ENCODE data around the gene B3GALT6.

B3GALT6 gene

GRCh38 chr1:1220197-1220596, 11.8 kb upstream of the B3GALT6 start:
- H3K36me3 ChIP-seq (ENCODE audit: control insufficient read depth in 1 of 2, insufficient read depth in 2 of 2, low read length in 2 of 2) = peaks cover 33 to 73% of the 10 kb centered on the region in 2 donors
- H3K27me3 ChIP-seq (ENCODE audit: low read depth, low read length) = no peaks in the 10 kb centered on the region
- H3K9me3 ChIP-seq (ENCODE audit: control insufficient read depth in 1 of 2, low read length in 2 of 2) = no peaks in the 10 kb centered on the region
- H3K27ac ChIP-seq (ENCODE audit: low read length) = no peak overlapping the region
- H3K4me3 ChIP-seq (ENCODE audit: low read depth in 1 of 2, low read length in 2 of 2) = no peak overlapping the region
- H3K4me1 ChIP-seq (ENCODE audit: control insufficient read depth in 1 of 2, insufficient read depth in 2 of 2, low read length in 2 of 2) = no peaks in the 10 kb centered on the region

- H3K36me3 ChIP-seq (ENCODE audit: control insufficient read depth in 1 of 2, insufficient read depth in 2 of 2, low read length in 2 of 2) = peaks cover 33 to 82% of the 10 kb centered on the region in 2 donors
- H3K27ac ChIP-seq (ENCODE audit: low read length) = no peak overlapping the region
- no peaks in the 10 kb centered on the region for H3K4me1 ChIP-seq (ENCODE audit: control insufficient read depth in 1 of 2, insufficient read depth in 2 of 2, low read length in 2 of 2)
- H3K27me3 ChIP-seq (ENCODE audit: low read depth, low read length) = no peaks in the 10 kb centered on the region
- no peak overlapping the region for H3K4me3 ChIP-seq (ENCODE audit: low read depth in 1 of 2, low read length in 2 of 2)
- H3K9me3 ChIP-seq (ENCODE audit: control insufficient read depth in 1 of 2, low read length in 2 of 2) = no peaks in the 10 kb centered on the region
Observed at GRCh38 chr1:1221887-1222574, 10.0 kb upstream of the B3GALT6 start.

GRCh38 chr1:1222575-1223225, 9.3 kb upstream of the B3GALT6 start:
- no peak overlapping the region for H3K4me3 ChIP-seq (ENCODE audit: low read depth in 1 of 2, low read length in 2 of 2)
- no peaks in the 10 kb centered on the region for H3K4me1 ChIP-seq (ENCODE audit: control insufficient read depth in 1 of 2, insufficient read depth in 2 of 2, low read length in 2 of 2)
- no peaks in the 10 kb centered on the region for H3K9me3 ChIP-seq (ENCODE audit: control insufficient read depth in 1 of 2, low read length in 2 of 2)
- no peak overlapping the region for H3K27ac ChIP-seq (ENCODE audit: low read length)
- no peaks in the 10 kb centered on the region for H3K27me3 ChIP-seq (ENCODE audit: low read depth, low read length)
- peaks cover 35 to 82% of the 10 kb centered on the region in 2 donors for H3K36me3 ChIP-seq (ENCODE audit: control insufficient read depth in 1 of 2, insufficient read depth in 2 of 2, low read length in 2 of 2)

GRCh38 chr1:1223321-1223720, 8.7 kb upstream of the B3GALT6 start:
- peaks cover 34 to 82% of the 10 kb centered on the region in 2 donors for H3K36me3 ChIP-seq (ENCODE audit: control insufficient read depth in 1 of 2, insufficient read depth in 2 of 2, low read length in 2 of 2)
- H3K4me1 ChIP-seq (ENCODE audit: control insufficient read depth in 1 of 2, insufficient read depth in 2 of 2, low read length in 2 of 2) = no peaks in the 10 kb centered on the region
- no peak overlapping the region for H3K27ac ChIP-seq (ENCODE audit: low read length)
- H3K9me3 ChIP-seq (ENCODE audit: control insufficient read depth in 1 of 2, low read length in 2 of 2) = no peaks in the 10 kb centered on the region
- no peak overlapping the region for H3K4me3 ChIP-seq (ENCODE audit: low read depth in 1 of 2, low read length in 2 of 2)
- no peaks in the 10 kb centered on the region for H3K27me3 ChIP-seq (ENCODE audit: low read depth, low read length)

- Histone ChIP-seq H3K36me3 (ENCODE audit: control insufficient read depth in 1 of 2, insufficient read depth in 2 of 2, low read length in 2 of 2) (peaks cover 34 to 82% of the 10 kb centered on the region in 2 donors), H3K27ac (ENCODE audit: low read length) (no peak overlapping the region), H3K27me3 (ENCODE audit: low read depth, low read length) (no peaks in the 10 kb centered on the region)
Observed at GRCh38 chr1:1223891-1224290, 8.1 kb upstream of the B3GALT6 start.

GRCh38 chr1:1225238-1225845, 6.7 kb upstream of the B3GALT6 start:
- H3K27ac ChIP-seq (ENCODE audit: low read length) = no peak overlapping the region
- H3K4me1 ChIP-seq (ENCODE audit: control insufficient read depth in 1 of 2, insufficient read depth in 2 of 2, low read length in 2 of 2) = peaks cover 0 to 15% of the 10 kb centered on the region in 2 donors
- no peaks in the 10 kb centered on the region for H3K27me3 ChIP-seq (ENCODE audit: low read depth, low read length)
- H3K4me3 ChIP-seq (ENCODE audit: low read depth in 1 of 2, low read length in 2 of 2) = no peak overlapping the region
- no peaks in the 10 kb centered on the region for H3K9me3 ChIP-seq (ENCODE audit: control insufficient read depth in 1 of 2, low read length in 2 of 2)
- peaks cover 33 to 71% of the 10 kb centered on the region in 2 donors for H3K36me3 ChIP-seq (ENCODE audit: control insufficient read depth in 1 of 2, insufficient read depth in 2 of 2, low read length in 2 of 2)

More at GRCh38 chr1:1223891-1224290, 8.1 kb upstream of the B3GALT6 start:
- no peak overlapping the region for H3K4me3 ChIP-seq (ENCODE audit: low read depth in 1 of 2, low read length in 2 of 2)
- H3K9me3 ChIP-seq (ENCODE audit: control insufficient read depth in 1 of 2, low read length in 2 of 2) = no peaks in the 10 kb centered on the region
- H3K4me1 ChIP-seq (ENCODE audit: control insufficient read depth in 1 of 2, insufficient read depth in 2 of 2, low read length in 2 of 2) = peaks cover 0 to under 1% of the 10 kb centered on the region in 2 donors

GRCh38 chr1:1225913-1226312, 6.1 kb upstream of the B3GALT6 start:
- Histone ChIP-seq H3K27ac (ENCODE audit: low read length) (no peak overlapping the region), H3K27me3 (ENCODE audit: low read depth, low read length) (no peaks in the 10 kb centered on the region), H3K9me3 (ENCODE audit: control insufficient read depth in 1 of 2, low read length in 2 of 2) (no peaks in the 10 kb centered on the region), H3K4me3 (ENCODE audit: low read depth in 1 of 2, low read length in 2 of 2) (no peak overlapping the region), H3K4me1 (ENCODE audit: control insufficient read depth in 1 of 2, insufficient read depth in 2 of 2, low read length in 2 of 2) (peaks cover 0 to 20% of the 10 kb centered on the region in 2 donors), H3K36me3 (ENCODE audit: control insufficient read depth in 1 of 2, insufficient read depth in 2 of 2, low read length in 2 of 2) (peaks cover 27 to 65% of the 10 kb centered on the region in 2 donors)

- no peaks in the 10 kb centered on the region for H3K27me3 ChIP-seq (ENCODE audit: low read depth, low read length)
- H3K36me3 ChIP-seq (ENCODE audit: control insufficient read depth in 1 of 2, insufficient read depth in 2 of 2, low read length in 2 of 2) = peaks cover 24 to 57% of the 10 kb centered on the region in 2 donors
- no peak overlapping the region for H3K4me3 ChIP-seq (ENCODE audit: low read depth in 1 of 2, low read length in 2 of 2)
- peaks cover 0 to 22% of the 10 kb centered on the region in 2 donors for H3K4me1 ChIP-seq (ENCODE audit: control insufficient read depth in 1 of 2, insufficient read depth in 2 of 2, low read length in 2 of 2)
- no peak overlapping the region for H3K27ac ChIP-seq (ENCODE audit: low read length)
- H3K9me3 ChIP-seq (ENCODE audit: control insufficient read depth in 1 of 2, low read length in 2 of 2) = no peaks in the 10 kb centered on the region
Observed at GRCh38 chr1:1226566-1227362, 5.3 kb upstream of the B3GALT6 start.

GRCh38 chr1:1227386-1227785, 4.7 kb upstream of the B3GALT6 start:
- H3K27me3 ChIP-seq (ENCODE audit: low read depth, low read length) = no peaks in the 10 kb centered on the region
- H3K4me3 ChIP-seq (ENCODE audit: low read depth in 1 of 2, low read length in 2 of 2) = no peak overlapping the region
- peaks cover 24 to 50% of the 10 kb centered on the region in 2 donors for H3K36me3 ChIP-seq (ENCODE audit: control insufficient read depth in 1 of 2, insufficient read depth in 2 of 2, low read length in 2 of 2)
- H3K4me1 ChIP-seq (ENCODE audit: control insufficient read depth in 1 of 2, insufficient read depth in 2 of 2, low read length in 2 of 2) = peaks cover 0 to 22% of the 10 kb centered on the region in 2 donors
- no peak overlapping the region for H3K27ac ChIP-seq (ENCODE audit: low read length)
- no peaks in the 10 kb centered on the region for H3K9me3 ChIP-seq (ENCODE audit: control insufficient read depth in 1 of 2, low read length in 2 of 2)

GRCh38 chr1:1228187-1228586, 3.9 kb upstream of the B3GALT6 start:
- H3K9me3 ChIP-seq (ENCODE audit: control insufficient read depth in 1 of 2, low read length in 2 of 2) = no peaks in the 10 kb centered on the region
- peaks cover 18 to 42% of the 10 kb centered on the region in 2 donors for H3K36me3 ChIP-seq (ENCODE audit: control insufficient read depth in 1 of 2, insufficient read depth in 2 of 2, low read length in 2 of 2)
- no peaks in the 10 kb centered on the region for H3K27me3 ChIP-seq (ENCODE audit: low read depth, low read length)
- H3K27ac ChIP-seq (ENCODE audit: low read length) = no peak overlapping the region
- no peak overlapping the region for H3K4me3 ChIP-seq (ENCODE audit: low read depth in 1 of 2, low read length in 2 of 2)
- peaks cover 0 to 29% of the 10 kb centered on the region in 2 donors for H3K4me1 ChIP-seq (ENCODE audit: control insufficient read depth in 1 of 2, insufficient read depth in 2 of 2, low read length in 2 of 2)
